GM10248 (cell line): ENCODE measurements around the gene TECPR2.
"Not testable (repeated sequence)": the region's sequence is repeated elsewhere in the genome, so short reads cannot be mapped to it uniquely, and the experiment has no call there.

Experiments
- CTCF ChIA-PET: fragments of 300-600 bp; sonication (Branson Sonifier 250); formaldehyde crosslinking; extraction: SDS; loops from one replicate; lab custom pipeline; 2021; ENCODE audit warnings: antibody characterized with exemption; lab: Yijun Ruan, JAX
- POLR2A ChIA-PET: fragments of 350-650 bp; sonication (Branson Sonifier 250); formaldehyde crosslinking; extraction: SDS; loops from one replicate; lab custom pipeline; 2020; ENCODE audit warnings: antibody characterized with exemption; lab: Yijun Ruan, JAX
- DNase-seq: peaks from one replicate; pipeline ENCODE4 v3.0.0; 2012; ENCODE audit errors: extremely low spot score
- TF ChIP-seq, protein P1 (sequence below): IDR thresholded peaks from 2 replicates; pipeline ENCODE4 v1.5.1; 2012; ENCODE audit warnings: mild to moderate bottlenecking, low read depth; ENCODE audit errors: extremely low read depth, missing control alignments, control extremely low read depth

Gene TECPR2

DNA sequence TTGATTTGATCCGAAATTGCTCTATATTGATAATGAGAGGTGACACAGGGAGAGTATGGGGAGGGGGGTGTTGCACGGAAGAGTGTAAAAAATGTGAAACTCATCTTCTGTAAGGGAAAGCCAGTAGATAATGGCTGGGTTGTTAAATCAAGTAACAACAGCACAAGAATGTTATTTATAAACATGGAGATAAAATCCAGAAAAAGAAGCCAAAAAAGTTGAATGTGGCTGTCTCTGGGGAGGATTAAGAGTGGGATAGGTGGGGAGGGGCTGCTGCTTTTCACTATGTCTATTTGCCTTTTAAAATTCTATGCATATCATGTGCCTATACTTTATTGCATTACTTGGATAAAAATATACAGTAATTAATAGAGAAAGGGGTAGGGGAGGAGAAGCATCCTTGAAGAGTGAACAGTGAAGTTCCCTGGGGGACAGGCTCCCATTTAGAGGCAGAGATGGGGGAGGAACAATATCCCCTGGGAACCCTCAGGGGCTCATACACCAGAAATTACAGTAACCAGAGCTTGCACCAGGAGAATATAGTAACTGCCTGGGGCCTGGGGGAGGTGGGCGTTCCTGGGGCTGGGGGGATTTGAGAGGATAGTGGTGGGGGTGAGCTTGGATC, 186.0 kb downstream of the TECPR2 start:
- no peak for DNase-seq
- ChIA-PET CTCF (interaction anchor here (1.7 to 1.8 kb wide), 2 partner anchors 8 to 24 kb away, joined by 4 to 8 read pairs; no protein-coding TSS in a partner anchor), POLR2A (no interaction called here)
- TF ChIP-seq, protein P1, sequence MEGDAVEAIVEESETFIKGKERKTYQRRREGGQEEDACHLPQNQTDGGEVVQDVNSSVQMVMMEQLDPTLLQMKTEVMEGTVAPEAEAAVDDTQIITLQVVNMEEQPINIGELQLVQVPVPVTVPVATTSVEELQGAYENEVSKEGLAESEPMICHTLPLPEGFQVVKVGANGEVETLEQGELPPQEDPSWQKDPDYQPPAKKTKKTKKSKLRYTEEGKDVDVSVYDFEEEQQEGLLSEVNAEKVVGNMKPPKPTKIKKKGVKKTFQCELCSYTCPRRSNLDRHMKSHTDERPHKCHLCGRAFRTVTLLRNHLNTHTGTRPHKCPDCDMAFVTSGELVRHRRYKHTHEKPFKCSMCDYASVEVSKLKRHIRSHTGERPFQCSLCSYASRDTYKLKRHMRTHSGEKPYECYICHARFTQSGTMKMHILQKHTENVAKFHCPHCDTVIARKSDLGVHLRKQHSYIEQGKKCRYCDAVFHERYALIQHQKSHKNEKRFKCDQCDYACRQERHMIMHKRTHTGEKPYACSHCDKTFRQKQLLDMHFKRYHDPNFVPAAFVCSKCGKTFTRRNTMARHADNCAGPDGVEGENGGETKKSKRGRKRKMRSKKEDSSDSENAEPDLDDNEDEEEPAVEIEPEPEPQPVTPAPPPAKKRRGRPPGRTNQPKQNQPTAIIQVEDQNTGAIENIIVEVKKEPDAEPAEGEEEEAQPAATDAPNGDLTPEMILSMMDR = no peak

DNA sequence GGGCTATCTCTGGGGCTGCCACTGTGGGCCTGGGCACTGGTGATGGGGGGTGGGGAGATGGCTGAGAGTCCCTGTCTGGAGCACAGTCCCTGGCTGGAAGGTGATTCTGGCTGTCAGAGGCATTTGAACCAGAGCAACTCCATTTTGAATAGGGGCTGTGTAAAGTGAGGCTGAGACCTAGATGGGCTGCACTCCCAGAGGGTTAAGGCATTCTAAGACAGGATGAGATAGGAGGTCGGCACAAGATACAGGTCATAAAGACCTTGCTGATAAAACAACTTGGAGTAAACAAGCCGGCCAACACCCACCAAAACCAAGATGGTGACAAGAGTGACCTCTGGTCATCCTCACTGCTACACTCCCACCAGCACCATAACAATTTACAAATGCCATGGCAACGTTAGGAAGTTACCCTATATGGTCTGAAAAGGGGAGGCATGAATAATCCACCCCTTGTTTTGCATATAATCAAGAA, 188.2 kb downstream of the TECPR2 start:
- CTCF ChIA-PET, DNase-seq, POLR2A ChIA-PET: not testable (repeated sequence)
